ENCODE results near the gene SDR9C7. TPM values are rescaled to one million over a fixed set of nuclear protein-coding genes. Genes with fewer than 3 reads are reported as not detected.
"Not testable (repeated sequence)": the region's sequence is repeated elsewhere in the genome, so short reads cannot be mapped to it uniquely, and the experiment has no call there.

Gene SDR9C7
- polyA plus RNA-seq, 1 donor from 2014 or later, result 0.63 TPM

GRCh38 chr12:56922031-56922430, 12.2 kb downstream of the SDR9C7 start:
- no peaks in the 10 kb centered on the region for H3K27me3 ChIP-seq (ENCODE audit: insufficient read depth, low read depth, low read length)
- no peaks in the 10 kb centered on the region for H3K9me2 ChIP-seq (ENCODE audit: insufficient read depth, low read length)
- no peaks in the 10 kb centered on the region for H4K20me1 ChIP-seq (ENCODE audit: insufficient read depth)
- H3K4me3 ChIP-seq (ENCODE audit: low read length), result no peak overlapping the region
- no peak overlapping the region for H2AFZ ChIP-seq (ENCODE audit: low read depth, low read length)
- H3F3A ChIP-seq (ENCODE audit: insufficient read depth, low read length, poor library complexity, severe bottlenecking), result no peaks in the 10 kb centered on the region
- no peak overlapping the region for H3K4me2 ChIP-seq (ENCODE audit: low read length)
- H3K79me2 ChIP-seq (replicated peaks; ENCODE audit: insufficient read depth, low read length), result no peaks in the 10 kb centered on the region
- H3K9me3 ChIP-seq (ENCODE audit: low read length), result no peaks in the 10 kb centered on the region
- no peak overlapping the region for H3K9ac ChIP-seq (ENCODE audit: low read length)
- H3K36me3 ChIP-seq (ENCODE audit: insufficient read depth, low read length), result no peaks in the 10 kb centered on the region
- no peak for TF ChIP-seq RAD21 (conservative IDR thresholded peaks at IDR 0.05)
- no peak for TF ChIP-seq SMC3 (conservative IDR thresholded peaks at IDR 0.05; ENCODE audit: poor library complexity)
- TF ChIP-seq POLR2AphosphoS5 (IDR thresholded peaks at IDR 0.05), result no peak
- no peak for TF ChIP-seq MXI1 (conservative IDR thresholded peaks at IDR 0.05; ENCODE audit: poor library complexity, severe bottlenecking)
- TF ChIP-seq CTCF (IDR thresholded peaks at IDR 0.05; ENCODE audit: poor library complexity, severe bottlenecking), result no peak
- TF ChIP-seq EZH2 (IDR thresholded peaks at IDR 0.05; ENCODE audit: borderline replicate concordance, insufficient read depth, low read length, poor library complexity, severe bottlenecking), result no peak
- TF ChIP-seq REST (IDR thresholded peaks at IDR 0.05; ENCODE audit: borderline replicate concordance), result no peak
- TF ChIP-seq TAF1 (IDR thresholded peaks at IDR 0.05; ENCODE audit: low read depth), result no peak
- no peak for TF ChIP-seq EP300 (conservative IDR thresholded peaks at IDR 0.05; ENCODE audit: poor library complexity, severe bottlenecking)
- no peak overlapping the region for H3K27ac ChIP-seq (ENCODE audit: low read length)

- no peaks in the 10 kb centered on the region for H3F3A ChIP-seq (ENCODE audit: insufficient read depth, low read length, poor library complexity, severe bottlenecking)
- no peak overlapping the region for H2AFZ ChIP-seq (ENCODE audit: low read depth, low read length)
- no peaks in the 10 kb centered on the region for H3K79me2 ChIP-seq (replicated peaks; ENCODE audit: insufficient read depth, low read length)
- no peaks in the 10 kb centered on the region for H4K20me1 ChIP-seq (ENCODE audit: insufficient read depth)
- no peak overlapping the region for H3K27ac ChIP-seq (ENCODE audit: low read length)
- H3K9ac ChIP-seq (ENCODE audit: low read length), result no peak overlapping the region
- no peaks in the 10 kb centered on the region for H3K36me3 ChIP-seq (ENCODE audit: insufficient read depth, low read length)
- H3K4me2 ChIP-seq (ENCODE audit: low read length), result no peak overlapping the region
- H3K9me2 ChIP-seq (ENCODE audit: insufficient read depth, low read length), result no peaks in the 10 kb centered on the region
- TF ChIP-seq MXI1 (conservative IDR thresholded peaks at IDR 0.05; ENCODE audit: poor library complexity, severe bottlenecking) (no peak), RAD21 (conservative IDR thresholded peaks at IDR 0.05) (no peak), SMC3 (conservative IDR thresholded peaks at IDR 0.05; ENCODE audit: poor library complexity) (no peak), EZH2 (IDR thresholded peaks at IDR 0.05; ENCODE audit: borderline replicate concordance, insufficient read depth, low read length, poor library complexity, severe bottlenecking) (no peak), TAF1 (IDR thresholded peaks at IDR 0.05; ENCODE audit: low read depth) (no peak), EP300 (conservative IDR thresholded peaks at IDR 0.05; ENCODE audit: poor library complexity, severe bottlenecking) (no peak), POLR2AphosphoS5 (IDR thresholded peaks at IDR 0.05) (no peak), REST (IDR thresholded peaks at IDR 0.05; ENCODE audit: borderline replicate concordance) (no peak), CTCF (IDR thresholded peaks at IDR 0.05; ENCODE audit: poor library complexity, severe bottlenecking) (no peak)
- no peaks in the 10 kb centered on the region for H3K9me3 ChIP-seq (ENCODE audit: low read length)
- H3K27me3 ChIP-seq (ENCODE audit: insufficient read depth, low read depth, low read length), result no peaks in the 10 kb centered on the region
- no peak overlapping the region for H3K4me3 ChIP-seq (ENCODE audit: low read length)
Observed at GRCh38 chr12:56921346-56921745, 12.9 kb downstream of the SDR9C7 start.

GRCh38 chr12:56918139-56918538, 16.1 kb downstream of the SDR9C7 start:
- H4K20me1 ChIP-seq (ENCODE audit: insufficient read depth); H3K9me2 ChIP-seq (ENCODE audit: insufficient read depth, low read length); H3K9me3 ChIP-seq (ENCODE audit: low read length); H3K4me3 ChIP-seq (ENCODE audit: low read length); H3K9ac ChIP-seq (ENCODE audit: low read length); H3K79me2 ChIP-seq (replicated peaks; ENCODE audit: insufficient read depth, low read length); H3K4me2 ChIP-seq (ENCODE audit: low read length); H3K36me3 ChIP-seq (ENCODE audit: insufficient read depth, low read length); H2AFZ ChIP-seq (ENCODE audit: low read depth, low read length); H3K27ac ChIP-seq (ENCODE audit: low read length); H3F3A ChIP-seq (ENCODE audit: insufficient read depth, low read length, poor library complexity, severe bottlenecking); H3K27me3 ChIP-seq (ENCODE audit: insufficient read depth, low read depth, low read length): not testable (repeated sequence)

Measured in neural cell (in vitro differentiated cells).